ENCODE data around the gene RANBP6. TPM values are rescaled to one million over a fixed set of nuclear protein-coding genes. Genes with fewer than 3 reads are reported as not detected.
A peak's percentile ranks its signal among the peaks of the same experiment; 100 is the strongest.

The RANBP6 gene
- total RNA-seq, 1 experiment from 2014 or later, result 7.9 TPM

DNA sequence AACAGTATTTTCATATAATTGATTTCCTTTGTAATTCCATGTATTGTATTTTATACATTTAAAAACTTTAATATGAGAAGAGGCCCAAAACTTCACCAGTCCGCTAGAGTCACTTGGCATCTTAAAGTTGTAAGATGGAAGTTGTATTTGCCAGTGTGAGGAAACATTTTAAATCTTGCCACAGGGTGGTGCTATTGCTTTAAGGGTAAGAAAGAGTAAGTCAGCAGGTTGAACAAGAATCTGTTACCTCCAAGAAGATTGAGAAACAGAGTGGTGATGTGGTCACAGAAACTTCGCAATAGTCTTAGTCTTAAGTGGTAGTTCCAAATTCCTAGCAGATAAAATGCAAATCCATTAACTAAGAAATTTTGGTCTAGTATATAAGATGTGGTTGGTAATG, 39.8 kb upstream of the RANBP6 start:
- CTCF ChIA-PET, result interaction anchor here (2.3 kb wide), 1 partner anchor 251 kb away, joined by 13 read pairs; no protein-coding TSS in a partner anchor
- BruUV-seq (replicated peaks), result no TSS peak
- Histone ChIP-seq H4K20me1 (ENCODE audit: insufficient read depth) (no peaks in the 10 kb centered on the region), H3K9me3 (ENCODE audit: insufficient read depth, low read depth) (no peaks in the 10 kb centered on the region), H3K27ac (no peak overlapping the region), H3F3A (ENCODE audit: insufficient read depth, low read depth) (peaks cover 3% of the 10 kb centered on the region; the same call in 1 of the 2 replicates), H3K4me2 (peak overlapping the region; percentile 26; the same call in 1 of the 2 replicates), H3K79me2 (ENCODE audit: low read depth) (no peaks in the 10 kb centered on the region), H3K36me3 (ENCODE audit: low read depth) (no peaks in the 10 kb centered on the region), H3K9me2 (ENCODE audit: insufficient read depth) (no peaks in the 10 kb centered on the region), H3K4me1 (replicated peaks; ENCODE audit: insufficient read depth) (peaks cover 9% of the 10 kb centered on the region; the same call in 1 of the 2 replicates), H2AFZ (no peak overlapping the region), H3K4me3 (no peak overlapping the region), H3K27me3 (ENCODE audit: insufficient read depth, low read depth) (no peaks in the 10 kb centered on the region)
- DNase-seq, result peak; percentile 44 to 81
- intact Hi-C loops (cut with micrococcal nuclease; ENCODE audit: unreplicated experiment), result loop anchor here (1.0 to 10.0 kb wide), 2 partner anchors 169 to 510 kb away; no protein-coding TSS in a partner anchor
- POLR2A ChIA-PET (ENCODE audit: unreplicated experiment), result no interaction called here
- TF ChIP-seq CTCF (conservative IDR thresholded peaks at IDR 0.05) (peak; percentile 77), EZH2 (IDR thresholded peaks at IDR 0.05; ENCODE audit: low read depth) (no peak)

GRCh38 chr9:6054280-6055099, 39.1 kb upstream of the RANBP6 start:
- DNase-seq, result peak; percentile 35 to 43
- Histone ChIP-seq H4K20me1 (ENCODE audit: insufficient read depth) (no peaks in the 10 kb centered on the region), H3K4me1 (replicated peaks; ENCODE audit: insufficient read depth) (peaks cover 9% of the 10 kb centered on the region; the same call in 1 of the 2 replicates), H3K9me2 (ENCODE audit: insufficient read depth) (no peaks in the 10 kb centered on the region), H3K36me3 (ENCODE audit: low read depth) (no peaks in the 10 kb centered on the region), H3K79me2 (ENCODE audit: low read depth) (no peaks in the 10 kb centered on the region), H3F3A (ENCODE audit: insufficient read depth, low read depth) (peaks cover 3% of the 10 kb centered on the region; the same call in 1 of the 2 replicates), H3K4me2 (peak overlapping the region; percentile 26; the same call in 1 of the 2 replicates), H3K4me3 (no peak overlapping the region), H3K9me3 (ENCODE audit: insufficient read depth, low read depth) (no peaks in the 10 kb centered on the region), H3K27ac (no peak overlapping the region), H3K27me3 (ENCODE audit: insufficient read depth, low read depth) (no peaks in the 10 kb centered on the region), H2AFZ (0 out of 2 replicates have a peak overlapping the region, but pooled peaks have one; percentile 17)
- intact Hi-C loops (cut with micrococcal nuclease; ENCODE audit: unreplicated experiment), result loop anchor here (1.0 to 10.0 kb wide), 3 partner anchors 168 to 510 kb away; no protein-coding TSS in a partner anchor
- TF ChIP-seq CTCF (conservative IDR thresholded peaks at IDR 0.05), result peak; percentile 67
- no peak for TF ChIP-seq EZH2 (IDR thresholded peaks at IDR 0.05; ENCODE audit: low read depth)
- POLR2A ChIA-PET (ENCODE audit: unreplicated experiment), result interaction anchor here (0.7 kb wide), 1 partner anchor 46 kb away, joined by 3 read pairs; a partner anchor contains a TSS
- CTCF ChIA-PET, result interaction anchor here (0.5 to 2.3 kb wide), 9 partner anchors 26 to 765 kb away, joined by 3 to 13 read pairs (median 5); a partner anchor contains a TSS
- no TSS peak for BruUV-seq (replicated peaks)

DNA sequence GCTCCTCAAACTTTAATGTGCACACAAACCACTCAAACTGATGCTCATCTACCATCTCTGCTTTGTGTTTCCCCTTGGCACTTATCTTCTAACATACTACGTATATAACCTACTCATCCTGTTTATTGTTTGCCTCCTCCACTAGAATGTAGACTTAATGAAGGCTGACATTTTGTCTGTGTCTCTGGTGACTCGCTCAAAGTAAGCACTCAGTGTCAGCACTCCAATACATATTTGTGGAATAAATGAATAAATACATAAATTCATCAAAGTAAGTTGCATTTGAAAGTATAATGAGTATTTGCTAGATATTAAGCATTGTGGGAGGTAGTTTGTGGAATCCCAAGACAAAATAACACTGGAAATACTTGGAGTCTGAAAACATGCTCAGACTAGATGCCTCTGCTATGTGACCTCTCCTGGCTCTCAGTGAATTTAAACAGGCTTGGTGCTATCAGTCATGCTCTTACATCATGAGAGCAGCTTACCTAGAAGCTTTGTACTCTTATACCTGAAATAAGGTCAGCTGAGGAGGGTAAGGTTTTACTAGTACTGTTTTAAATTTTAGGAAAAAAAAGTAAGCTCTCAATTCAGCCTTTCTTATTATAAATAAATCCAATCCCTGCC, 37.0 kb upstream of the RANBP6 start:
- H3K79me2 ChIP-seq (ENCODE audit: low read depth), result no peaks in the 10 kb centered on the region
- peaks cover 3% of the 10 kb centered on the region; the same call in 1 of the 2 replicates for H3F3A ChIP-seq (ENCODE audit: insufficient read depth, low read depth)
- no peak overlapping the region for H3K4me3 ChIP-seq
- no peaks in the 10 kb centered on the region for H4K20me1 ChIP-seq (ENCODE audit: insufficient read depth)
- TF ChIP-seq CTCF (conservative IDR thresholded peaks at IDR 0.05), result no peak
- no peak for TF ChIP-seq EZH2 (IDR thresholded peaks at IDR 0.05; ENCODE audit: low read depth)
- H3K36me3 ChIP-seq (ENCODE audit: low read depth), result no peaks in the 10 kb centered on the region
- DNase-seq, result no peak
- peaks cover 9% of the 10 kb centered on the region; the same call in 1 of the 2 replicates for H3K4me1 ChIP-seq (replicated peaks; ENCODE audit: insufficient read depth)
- H3K9me2 ChIP-seq (ENCODE audit: insufficient read depth), result no peaks in the 10 kb centered on the region
- ChIA-PET POLR2A (ENCODE audit: unreplicated experiment) (no interaction called here), CTCF (no interaction called here)
- H2AFZ ChIP-seq, result no peak overlapping the region
- no peak overlapping the region for H3K4me2 ChIP-seq
- H3K27me3 ChIP-seq (ENCODE audit: insufficient read depth, low read depth), result no peaks in the 10 kb centered on the region
- H3K9me3 ChIP-seq (ENCODE audit: insufficient read depth, low read depth), result no peaks in the 10 kb centered on the region
- BruUV-seq (replicated peaks), result no TSS peak
- intact Hi-C loops (cut with micrococcal nuclease; ENCODE audit: unreplicated experiment), result loop anchor here (10.0 kb wide), 1 partner anchor 512 kb away; no protein-coding TSS in a partner anchor
- H3K27ac ChIP-seq, result no peak overlapping the region
